BE2C (cell line): Measurements from ENCODE around the gene OTUB1.

Experiments
- DNase-seq: peaks from one replicate; pipeline ENCODE4 v3.0.0-alpha.2; 2020
- H3K27me3 ChIP-seq: fragments of 250-450 bp; sonication (Bioruptor Pico); 2 replicates; pipeline ENCODE4 v1.5.1; 2020; ENCODE audit warnings: mild to moderate bottlenecking
- H3K36me3 ChIP-seq: fragments of 250-450 bp; sonication (Bioruptor Pico); 2 replicates; pipeline ENCODE4 v1.5.1; 2020; ENCODE audit warnings: mild to moderate bottlenecking
- H3K4me1 ChIP-seq: fragments of 250-450 bp; sonication (Bioruptor Pico); 2 replicates; pipeline ENCODE4 v1.5.1; 2020
- H3K4me3 ChIP-seq: 2 replicates; pipeline ENCODE4 v1.5.1; 2011; ENCODE audit warnings: low read depth, low read length
- H3K9me3 ChIP-seq: fragments of 250-450 bp; sonication (Bioruptor Pico); 2 replicates; pipeline ENCODE4 v1.5.1; 2020
- CTCF ChIP-seq: IDR thresholded peaks from 2 replicates; pipeline ENCODE4 v1.5.1; 2012; ENCODE audit warnings: mild to moderate bottlenecking, low read depth, low read length

The OTUB1 gene

GRCh38 chr11:64025205-64025604 is 39.0 kb downstream of the OTUB1 start:
- H3K36me3 ChIP-seq = no peaks in the 10 kb centered on the region
- TF ChIP-seq CTCF = no peak

GRCh38 chr11:64026575-64027205 is 40.5 kb downstream of the OTUB1 start:
- H3K4me3 ChIP-seq = no peak overlapping the region
- H3K9me3 ChIP-seq = no peaks in the 10 kb centered on the region
- H3K36me3 ChIP-seq = no peaks in the 10 kb centered on the region
- H3K27me3 ChIP-seq = no peaks in the 10 kb centered on the region
- DNase-seq = no peak
- H3K4me1 ChIP-seq = no peaks in the 10 kb centered on the region
- no peak for TF ChIP-seq CTCF

More at GRCh38 chr11:64025205-64025604, 39.0 kb downstream of the OTUB1 start:
- no peak overlapping the region for H3K4me3 ChIP-seq
- no peaks in the 10 kb centered on the region for H3K27me3 ChIP-seq
- no peak for DNase-seq
- no peaks in the 10 kb centered on the region for H3K4me1 ChIP-seq
- H3K9me3 ChIP-seq = no peaks in the 10 kb centered on the region

GRCh38 chr11:64027651-64028397 is 41.6 kb downstream of the OTUB1 start:
- H3K4me3 ChIP-seq = no peak overlapping the region
- no peaks in the 10 kb centered on the region for H3K4me1 ChIP-seq
- no peaks in the 10 kb centered on the region for H3K9me3 ChIP-seq
- no peaks in the 10 kb centered on the region for H3K27me3 ChIP-seq
- TF ChIP-seq CTCF = no peak
- DNase-seq = no peak
- H3K36me3 ChIP-seq = no peaks in the 10 kb centered on the region

GRCh38 chr11:64028398-64029115 is 42.3 kb downstream of the OTUB1 start:
- Histone ChIP-seq H3K4me1 (no peaks in the 10 kb centered on the region), H3K27me3 (no peaks in the 10 kb centered on the region), H3K4me3 (no peak overlapping the region)

GRCh38 chr11:64029773-64030172 is 43.5 kb downstream of the OTUB1 start:
- Histone ChIP-seq H3K9me3 (no peaks in the 10 kb centered on the region), H3K4me1 (no peaks in the 10 kb centered on the region)
- TF ChIP-seq CTCF = no peak

More at GRCh38 chr11:64028398-64029115, 42.3 kb downstream of the OTUB1 start:
- TF ChIP-seq CTCF = no peak
- DNase-seq = peak; percentile 46
- no peaks in the 10 kb centered on the region for H3K36me3 ChIP-seq
- no peaks in the 10 kb centered on the region for H3K9me3 ChIP-seq

More at GRCh38 chr11:64029773-64030172, 43.5 kb downstream of the OTUB1 start:
- H3K36me3 ChIP-seq = no peaks in the 10 kb centered on the region
- no peak for DNase-seq
- H3K4me3 ChIP-seq = no peak overlapping the region
- peaks cover under 1% of the 10 kb centered on the region; the same call in 1 of the 2 replicates for H3K27me3 ChIP-seq
